ENCODE results near the gene PRSS21.

PRSS21 gene

GRCh38 chr16:2811703-2812471 is 5.2 kb upstream of the PRSS21 start:
- TF ChIP-seq, protein P1, sequence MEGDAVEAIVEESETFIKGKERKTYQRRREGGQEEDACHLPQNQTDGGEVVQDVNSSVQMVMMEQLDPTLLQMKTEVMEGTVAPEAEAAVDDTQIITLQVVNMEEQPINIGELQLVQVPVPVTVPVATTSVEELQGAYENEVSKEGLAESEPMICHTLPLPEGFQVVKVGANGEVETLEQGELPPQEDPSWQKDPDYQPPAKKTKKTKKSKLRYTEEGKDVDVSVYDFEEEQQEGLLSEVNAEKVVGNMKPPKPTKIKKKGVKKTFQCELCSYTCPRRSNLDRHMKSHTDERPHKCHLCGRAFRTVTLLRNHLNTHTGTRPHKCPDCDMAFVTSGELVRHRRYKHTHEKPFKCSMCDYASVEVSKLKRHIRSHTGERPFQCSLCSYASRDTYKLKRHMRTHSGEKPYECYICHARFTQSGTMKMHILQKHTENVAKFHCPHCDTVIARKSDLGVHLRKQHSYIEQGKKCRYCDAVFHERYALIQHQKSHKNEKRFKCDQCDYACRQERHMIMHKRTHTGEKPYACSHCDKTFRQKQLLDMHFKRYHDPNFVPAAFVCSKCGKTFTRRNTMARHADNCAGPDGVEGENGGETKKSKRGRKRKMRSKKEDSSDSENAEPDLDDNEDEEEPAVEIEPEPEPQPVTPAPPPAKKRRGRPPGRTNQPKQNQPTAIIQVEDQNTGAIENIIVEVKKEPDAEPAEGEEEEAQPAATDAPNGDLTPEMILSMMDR (conservative IDR thresholded peaks at IDR 0.05; ENCODE audit: low read depth, low read length): no peak
- H3K4me3 ChIP-seq (ENCODE audit: low read length): no peak overlapping the region
- no peak for DNase-seq (ENCODE audit: low read depth)

DNA sequence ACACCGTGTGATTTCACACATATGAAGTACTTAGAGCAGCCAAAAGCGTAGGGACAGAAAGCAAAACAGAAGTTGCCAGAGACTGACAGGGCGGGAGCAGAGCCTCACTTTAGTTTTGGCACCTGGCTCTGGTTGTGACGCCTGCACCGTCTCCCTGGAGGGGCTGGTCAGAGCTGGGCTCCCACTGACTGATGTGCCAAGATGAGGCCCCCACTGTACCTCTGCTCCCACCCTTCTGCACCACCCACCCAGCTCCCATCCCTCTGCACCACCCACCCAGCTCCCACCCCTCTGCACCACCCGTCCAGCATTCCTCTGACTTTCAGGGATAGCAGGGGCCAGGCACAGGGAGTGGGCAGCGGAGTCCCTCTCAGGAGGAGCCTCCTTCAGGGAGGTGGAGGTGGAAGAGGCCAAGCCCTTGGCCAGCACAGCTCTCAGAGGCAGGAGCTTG is 3.2 kb upstream of the PRSS21 start:
- H3K4me3 ChIP-seq (ENCODE audit: low read length): no peak overlapping the region
- no peak for DNase-seq (ENCODE audit: low read depth)
- TF ChIP-seq, protein P1 (conservative IDR thresholded peaks at IDR 0.05; ENCODE audit: low read depth, low read length): no peak

DNA sequence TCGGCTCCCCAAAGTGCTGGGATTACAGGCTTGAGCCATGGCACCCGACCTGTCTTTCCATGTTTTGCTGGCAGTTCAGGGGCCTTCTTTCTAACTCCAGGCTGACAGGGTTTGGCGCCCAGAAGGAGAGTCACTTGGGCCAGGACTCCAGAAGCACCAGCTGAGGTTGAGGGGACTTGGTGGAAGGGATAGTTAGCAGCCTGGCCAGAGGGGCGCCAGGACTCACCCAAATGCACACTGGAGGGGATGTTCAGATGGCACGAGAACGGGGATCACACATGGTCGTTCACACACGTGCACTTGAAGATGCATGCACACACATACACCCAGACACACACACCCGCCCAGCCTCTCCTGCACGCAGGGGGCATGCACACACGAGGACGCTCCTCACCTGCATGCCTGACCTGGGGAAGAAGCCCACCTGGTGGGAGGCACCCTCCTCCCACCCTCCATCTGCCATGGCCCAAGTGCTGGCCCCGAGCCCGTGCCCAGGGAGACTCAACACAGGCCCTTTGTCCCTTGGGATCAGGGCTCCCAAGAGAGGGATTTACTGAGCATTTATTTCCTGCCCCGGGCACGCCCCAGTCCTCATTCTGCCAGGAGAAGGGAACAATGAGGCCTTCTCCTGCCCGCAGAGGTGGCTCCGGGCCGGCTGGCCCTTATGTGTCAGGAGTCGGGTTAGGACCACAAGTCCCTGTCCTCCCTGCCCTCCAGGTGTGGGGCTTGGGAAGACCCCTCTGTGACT is 2.3 kb upstream of the PRSS21 start:
- TF ChIP-seq, protein P1 (conservative IDR thresholded peaks at IDR 0.05; ENCODE audit: low read depth, low read length): no peak
- DNase-seq (ENCODE audit: low read depth): no peak
- H3K4me3 ChIP-seq (ENCODE audit: low read length): no peak overlapping the region

- H3K4me3 ChIP-seq (ENCODE audit: low read length): no peak overlapping the region
- TF ChIP-seq, protein P1 (conservative IDR thresholded peaks at IDR 0.05; ENCODE audit: low read depth, low read length): no peak
- DNase-seq (ENCODE audit: low read depth): no peak
Observed at GRCh38 chr16:2815299-2815771, 1.7 kb upstream of the PRSS21 start.

DNA sequence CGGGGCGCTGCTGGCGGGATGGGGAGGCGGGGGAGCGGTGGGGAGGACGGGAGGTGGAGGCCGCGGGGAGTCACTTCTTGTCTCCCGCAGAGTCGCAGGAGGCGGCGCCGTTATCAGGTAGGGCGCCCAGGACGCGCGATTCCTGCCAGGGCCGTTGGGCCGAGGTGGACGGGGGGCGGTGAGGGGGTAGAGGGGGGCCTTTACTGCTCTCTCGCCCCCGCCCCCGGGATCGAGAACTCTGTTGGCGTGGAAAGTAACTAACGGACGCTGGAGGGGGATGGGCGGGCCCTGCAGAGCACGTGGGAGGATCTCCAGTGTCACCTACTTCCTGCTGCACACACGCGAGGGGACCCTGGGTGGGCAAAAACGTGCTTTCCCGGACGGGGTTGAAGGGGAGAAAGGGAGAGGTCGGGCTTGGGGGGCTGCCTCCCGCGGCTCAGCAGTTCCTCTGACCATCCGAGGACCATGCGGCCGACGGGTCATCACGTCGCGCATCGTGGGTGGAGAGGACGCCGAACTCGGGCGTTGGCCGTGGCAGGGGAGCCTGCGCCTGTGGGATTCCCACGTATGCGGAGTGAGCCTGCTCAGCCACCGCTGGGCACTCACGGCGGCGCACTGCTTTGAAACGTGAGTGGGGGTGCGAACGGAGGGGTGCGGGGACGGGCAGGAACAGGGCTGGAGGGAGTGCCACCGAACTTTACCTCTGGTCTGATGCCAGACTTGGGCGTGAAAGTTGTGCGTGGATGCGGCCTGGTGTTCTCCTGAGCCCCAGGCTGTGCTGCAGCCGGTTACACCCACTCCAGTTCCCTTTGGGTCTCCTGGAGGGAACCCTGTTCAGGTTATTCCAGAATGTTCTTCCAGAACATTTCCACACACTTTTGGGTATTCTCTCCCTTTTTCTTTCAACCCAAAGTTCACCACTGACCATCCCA is 569 bp downstream of the PRSS21 start:
- TF ChIP-seq, protein P1 (conservative IDR thresholded peaks at IDR 0.05; ENCODE audit: low read depth, low read length): no peak
- H3K4me3 ChIP-seq (ENCODE audit: low read length): no peak overlapping the region
- no peak for DNase-seq (ENCODE audit: low read depth)

DNA sequence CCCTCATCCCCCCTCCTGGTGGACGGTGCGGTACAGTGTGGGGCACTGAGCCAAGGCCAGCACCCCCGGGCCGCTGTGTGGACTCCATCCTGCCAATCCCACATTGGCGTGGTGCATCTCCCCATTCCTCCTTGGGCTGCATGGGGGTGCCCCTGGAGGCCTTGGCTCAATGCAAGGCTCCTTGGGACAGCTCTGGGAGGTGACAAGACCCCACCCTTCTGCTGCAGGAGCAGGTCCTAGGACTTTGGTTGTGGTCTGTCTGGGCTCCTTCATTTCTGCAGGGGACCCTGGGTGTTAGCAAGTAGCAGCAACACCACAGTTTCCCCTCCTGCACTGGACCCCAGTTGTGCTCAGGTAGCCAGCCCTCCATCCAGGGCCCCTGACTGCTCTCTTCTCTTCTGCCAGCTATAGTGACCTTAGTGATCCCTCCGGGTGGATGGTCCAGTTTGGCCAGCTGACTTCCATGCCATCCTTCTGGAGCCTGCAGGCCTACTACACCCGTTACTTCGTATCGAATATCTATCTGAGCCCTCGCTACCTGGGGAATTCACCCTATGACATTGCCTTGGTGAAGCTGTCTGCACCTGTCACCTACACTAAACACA is 1.3 kb downstream of the PRSS21 start:
- TF ChIP-seq, protein P1 (conservative IDR thresholded peaks at IDR 0.05; ENCODE audit: low read depth, low read length): no peak
- DNase-seq (ENCODE audit: low read depth): no peak
- no peak overlapping the region for H3K4me3 ChIP-seq (ENCODE audit: low read length)
